OCI-LY3 (cell line): ENCODE results near the gene KRT10.

Experiments used
- H2AFZ ChIP-seq: fragments of 200-600, 300-600 bp; shearing (Covaris generic); 2 replicates; pipeline ENCODE4 v1.6.0; 2014; ENCODE audit warnings: antibody characterized with exemption, low read depth, low read length
- H3K27ac ChIP-seq: fragments of 200-600, 300-600 bp; sonication (generic); 2 replicates; pipeline ENCODE4 v1.5.1; 2014; ENCODE audit warnings: mild to moderate bottlenecking, low read length, moderate library complexity, mixed read lengths
- H3K27me3 ChIP-seq: fragments of 200-600, 300-600 bp; sonication (generic); 2 replicates; pipeline ENCODE4 v1.6.1; 2014; ENCODE audit warnings: low read depth, low read length, mixed read lengths
- H3K36me3 ChIP-seq: fragments of 200-600, 300-600 bp; sonication (generic); replicated peaks from 2 replicates; pipeline ENCODE3; 2014; ENCODE audit warnings: low read depth, low read length, mixed read lengths
- H3K4me1 ChIP-seq: fragments of 300-600, 200-600 bp; sonication (generic); 2 replicates; pipeline ENCODE4 v1.6.1; 2014; ENCODE audit warnings: low read length, mixed read lengths
- H3K4me2 ChIP-seq: fragments of 200-600, 300-600 bp; sonication (generic); 2 replicates; pipeline ENCODE4 v1.6.1; 2014; ENCODE audit warnings: low read length, mixed read lengths
- H3K4me3 ChIP-seq: fragments of 300-600, 200-600 bp; sonication (generic); 2 replicates; pipeline ENCODE4 v1.5.1; 2014; ENCODE audit warnings: antibody characterized with exemption, mild to moderate bottlenecking, low read length, moderate library complexity
- H3K79me2 ChIP-seq: fragments of 300-600, 200-600 bp; shearing (Covaris generic); 2 replicates; pipeline ENCODE4 v1.6.1; 2014; ENCODE audit warnings: mild to moderate bottlenecking, low read length, mixed read lengths
- H3K9ac ChIP-seq: fragments of 300-600, 200-600 bp; shearing (Covaris generic); 2 replicates; pipeline ENCODE4 v1.6.0; 2014; ENCODE audit warnings: mild to moderate bottlenecking, low read length, moderate library complexity
- H3K9me3 ChIP-seq: fragments of 200-600, 300-600 bp; shearing (Covaris generic); 2 replicates; pipeline ENCODE4 v1.6.1; 2014; ENCODE audit warnings: low read length, mixed read lengths; ENCODE audit not compliant: insufficient read depth
- H4K20me1 ChIP-seq: fragments of 200-600, 300-600 bp; sonication (generic); 2 replicates; pipeline ENCODE4 v1.6.1; 2016; ENCODE audit warnings: low read length, mixed read lengths; ENCODE audit not compliant: insufficient read depth
- CTCF ChIP-seq: fragments of 200-600, 300-600 bp; sonication (generic); IDR thresholded peaks from 2 replicates; pipeline ENCODE4 v1.5.1; 2014; ENCODE audit warnings: antibody characterized with exemption, low read length, low read depth
- EZH2phosphoT487 ChIP-seq: fragments of 200-600 bp; shearing (Covaris generic); IDR thresholded peaks from 2 replicates; pipeline ENCODE4 v1.6.1; 2018; ENCODE audit warnings: antibody characterized with exemption, mixed run types, low read depth

The KRT10 gene

GRCh38 chr17:40820228-40820838 lies 2.1 kb downstream of the KRT10 start:
- H3K9ac ChIP-seq: no peak overlapping the region
- TF ChIP-seq EZH2phosphoT487 (no peak), CTCF (no peak)
- H3K4me3 ChIP-seq: peak overlapping the region; percentile 92
- no peaks in the 10 kb centered on the region for H4K20me1 ChIP-seq
- H3K79me2 ChIP-seq: peaks cover 12% of the 10 kb centered on the region
- peaks cover 13% of the 10 kb centered on the region for H3K36me3 ChIP-seq
- no peaks in the 10 kb centered on the region for H3K27me3 ChIP-seq
- no peaks in the 10 kb centered on the region for H3K9me3 ChIP-seq
- H3K4me2 ChIP-seq: peak overlapping the region; percentile 91
- H3K27ac ChIP-seq: peak overlapping the region; percentile 69
- no peak overlapping the region for H2AFZ ChIP-seq
- peaks cover 30% of the 10 kb centered on the region for H3K4me1 ChIP-seq

- Histone ChIP-seq H3K4me1 (peaks cover 29% of the 10 kb centered on the region), H3K79me2 (peaks cover 12% of the 10 kb centered on the region), H3K4me3 (peak overlapping the region; percentile 92), H3K27me3 (no peaks in the 10 kb centered on the region), H4K20me1 (no peaks in the 10 kb centered on the region), H3K36me3 (peaks cover 13% of the 10 kb centered on the region), H3K4me2 (peak overlapping the region; percentile 91), H3K9ac (peak overlapping the region; percentile 71), H3K9me3 (no peaks in the 10 kb centered on the region), H3K27ac (peak overlapping the region; percentile 69), H2AFZ (peak overlapping the region; percentile 92)
- TF ChIP-seq CTCF: no peak
- no peak for TF ChIP-seq EZH2phosphoT487
These were observed 2.8 kb downstream of the KRT10 start for GRCh38 chr17:40819528-40820125.

GRCh38 chr17:40818733-40819527 lies 3.5 kb downstream of the KRT10 start:
- Histone ChIP-seq H3K79me2 (peaks cover 12% of the 10 kb centered on the region), H2AFZ (peak overlapping the region; percentile 92), H3K9me3 (no peaks in the 10 kb centered on the region), H3K4me2 (peak overlapping the region; percentile 91), H3K4me1 (peaks cover 23% of the 10 kb centered on the region), H3K9ac (peak overlapping the region; percentile 83), H3K27ac (peak overlapping the region; percentile 73), H3K4me3 (peak overlapping the region; percentile 92), H3K36me3 (peaks cover 13% of the 10 kb centered on the region), H3K27me3 (no peaks in the 10 kb centered on the region), H4K20me1 (no peaks in the 10 kb centered on the region)
- TF ChIP-seq EZH2phosphoT487 (no peak), CTCF (no peak)

GRCh38 chr17:40818343-40818732 lies 4.1 kb downstream of the KRT10 start:
- H3K27ac ChIP-seq: peak overlapping the region; percentile 73

More at GRCh38 chr17:40818343-40818732, 4.1 kb downstream of the KRT10 start:
- Histone ChIP-seq H2AFZ (no peak overlapping the region), H3K9me3 (no peaks in the 10 kb centered on the region), H3K79me2 (peaks cover 12% of the 10 kb centered on the region), H3K27me3 (no peaks in the 10 kb centered on the region), H3K4me3 (peak overlapping the region; percentile 88), H3K36me3 (peaks cover 13% of the 10 kb centered on the region), H3K4me2 (peak overlapping the region; percentile 86), H4K20me1 (no peaks in the 10 kb centered on the region), H3K4me1 (peaks cover 23% of the 10 kb centered on the region), H3K9ac (peak overlapping the region; percentile 83)
- TF ChIP-seq EZH2phosphoT487: no peak
- TF ChIP-seq CTCF: 0 out of 2 replicates have a peak, but pooled peaks have one; percentile 3
